LHCN-M2 (cell line): ENCODE measurements around the gene F12. TPM values are rescaled to one million over a fixed set of nuclear protein-coding genes. Genes with fewer than 3 reads are reported as not detected.
"Not testable (repeated sequence)": the region's sequence is repeated elsewhere in the genome, so short reads cannot be mapped to it uniquely, and the experiment has no call there.

Experiments
- DNase-seq: peaks from one replicate; pipeline ENCODE4 v3.0.0-alpha.2; 2012; ENCODE audit warnings: low read depth
- total RNA-seq: library from RNA; depleted of rRNA; stranded (reverse); fragments of >200 nt; gene quantifications from 2 replicates; pipeline ENCODE4 v1.2.3, GENCODE V29; 2014

Gene F12
- total RNA-seq, 1 experiment from 2014 or later, result 3.6 TPM

DNA sequence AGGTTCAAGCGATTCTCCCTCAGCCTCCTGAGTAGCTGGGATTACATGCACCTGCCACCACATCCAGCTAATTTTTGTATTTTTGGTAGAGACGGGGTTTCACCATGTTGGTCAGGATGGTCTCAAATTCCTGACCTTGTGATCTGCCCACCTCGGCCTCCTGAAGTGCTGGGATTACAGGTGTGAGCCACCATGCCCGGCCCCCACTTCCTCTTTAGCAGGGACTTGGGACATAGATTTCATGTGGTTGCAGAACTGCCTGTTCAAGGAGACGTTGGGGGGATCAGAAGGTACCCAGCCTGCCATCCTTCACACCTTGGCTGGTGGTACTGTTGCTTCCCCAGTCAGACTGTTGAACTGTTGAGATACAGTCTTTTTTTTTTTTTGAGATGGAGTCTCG, 7.7 kb upstream of the F12 start:
- DNase-seq, result not testable (repeated sequence)

DNA sequence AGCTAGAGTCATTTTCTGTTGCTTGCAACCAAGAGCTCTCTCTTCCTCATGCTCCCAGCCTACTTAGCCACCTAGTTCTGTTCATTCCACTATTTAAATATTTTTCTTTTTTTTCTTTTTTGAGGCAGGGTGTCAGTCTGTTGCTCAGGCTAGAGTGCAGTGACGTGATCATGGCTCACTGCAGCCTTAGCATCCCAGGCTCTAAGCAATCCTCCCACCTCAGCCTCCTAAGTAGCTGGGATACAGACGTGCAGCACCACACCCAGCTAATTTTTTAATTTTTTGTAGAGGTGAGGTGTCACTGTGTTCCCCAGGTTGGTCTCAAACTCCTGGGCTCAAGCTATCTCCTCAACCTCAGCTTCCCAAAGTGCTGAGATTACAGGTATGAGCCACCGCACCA, 5.1 kb upstream of the F12 start:
- DNase-seq, result no peak

DNA sequence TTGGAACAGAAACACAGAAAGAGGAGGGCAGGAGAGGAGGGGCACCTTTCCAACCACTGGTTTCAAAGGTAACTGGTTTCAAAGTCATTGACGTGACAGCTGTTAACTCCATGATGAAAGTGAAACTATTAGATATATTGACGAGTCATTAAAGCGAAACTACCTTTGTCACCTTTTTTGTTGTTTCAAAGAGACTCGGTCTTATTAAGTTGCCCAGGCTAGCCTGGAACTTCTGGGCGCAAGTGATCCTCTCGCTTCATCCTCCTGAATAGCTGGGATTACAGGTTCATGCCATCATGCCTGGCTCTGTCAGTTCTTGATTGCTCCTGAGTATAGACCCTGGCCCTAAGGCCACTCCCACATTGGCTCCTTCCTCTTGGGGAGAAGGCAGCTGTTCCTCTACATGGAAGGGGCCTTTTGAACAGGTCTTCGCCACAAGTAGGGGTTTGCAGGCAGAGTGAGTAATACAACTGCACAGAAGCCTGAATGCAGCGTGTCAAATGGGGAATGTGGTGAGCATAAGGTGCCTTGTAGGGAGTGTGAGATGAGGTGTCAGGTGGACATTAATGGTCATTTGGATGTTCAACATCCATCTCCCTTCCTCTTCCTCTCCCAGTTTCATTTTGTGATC, 3.4 kb upstream of the F12 start:
- DNase-seq, result no peak

DNA sequence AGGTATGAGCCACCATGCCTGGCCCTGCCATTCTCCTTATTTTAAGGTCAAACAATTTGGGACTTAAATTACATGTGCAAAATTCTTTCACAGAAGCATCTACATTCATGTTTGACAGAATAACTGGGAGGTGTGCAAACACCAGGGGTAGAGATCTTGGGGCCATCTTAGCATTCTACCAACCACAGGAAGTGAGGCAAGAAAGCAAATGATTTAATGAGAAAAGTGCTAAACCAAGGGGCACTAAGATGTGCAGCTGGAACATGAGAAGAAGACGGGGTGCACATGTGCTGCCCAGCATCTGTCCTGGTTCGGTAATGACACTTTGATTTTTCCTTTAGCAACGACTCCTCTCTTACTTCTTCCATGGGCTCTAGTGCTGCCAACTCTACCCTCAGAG, 1.2 kb upstream of the F12 start:
- no peak for DNase-seq

DNA sequence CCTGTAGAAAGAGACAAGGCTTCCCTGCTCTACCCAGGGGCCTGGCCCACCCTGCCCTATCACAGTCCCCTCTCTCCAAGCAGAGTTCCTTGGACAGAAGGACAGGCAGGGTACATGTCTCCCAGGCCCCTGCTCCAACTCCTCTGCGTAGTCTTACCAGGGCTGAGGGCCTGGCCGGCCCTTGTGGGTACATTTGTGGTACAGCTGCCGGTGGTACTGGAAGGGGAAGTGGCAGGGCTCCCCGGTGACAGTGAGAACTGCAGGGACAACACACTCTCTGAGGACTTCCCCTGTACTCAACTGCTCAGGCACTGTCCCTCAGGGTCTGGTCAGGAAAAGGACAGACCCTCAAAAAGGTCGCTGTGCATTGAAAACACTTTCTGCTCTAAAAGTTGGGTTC, 3.6 kb downstream of the F12 start:
- DNase-seq, result no peak

DNA sequence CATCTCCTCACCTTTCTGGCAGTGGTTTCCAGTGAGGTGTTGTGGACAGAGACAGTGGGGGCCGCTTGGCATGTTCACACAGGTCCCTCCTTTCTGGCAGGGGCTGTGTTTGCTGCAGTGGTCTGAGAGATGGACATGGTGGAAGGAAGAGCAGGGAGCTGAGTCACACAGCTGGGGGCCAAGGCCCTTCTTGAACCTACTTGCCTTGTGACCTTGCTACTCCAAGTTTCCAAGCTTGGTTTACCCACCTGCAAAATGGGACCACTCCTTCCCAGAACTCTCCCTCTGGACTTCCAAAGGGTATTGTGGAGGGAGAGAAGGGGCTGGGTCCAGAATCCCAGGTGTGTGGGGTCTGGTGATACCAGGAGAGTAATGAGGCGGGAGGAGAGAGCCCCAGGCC, 4.1 kb downstream of the F12 start:
- no peak for DNase-seq

DNA sequence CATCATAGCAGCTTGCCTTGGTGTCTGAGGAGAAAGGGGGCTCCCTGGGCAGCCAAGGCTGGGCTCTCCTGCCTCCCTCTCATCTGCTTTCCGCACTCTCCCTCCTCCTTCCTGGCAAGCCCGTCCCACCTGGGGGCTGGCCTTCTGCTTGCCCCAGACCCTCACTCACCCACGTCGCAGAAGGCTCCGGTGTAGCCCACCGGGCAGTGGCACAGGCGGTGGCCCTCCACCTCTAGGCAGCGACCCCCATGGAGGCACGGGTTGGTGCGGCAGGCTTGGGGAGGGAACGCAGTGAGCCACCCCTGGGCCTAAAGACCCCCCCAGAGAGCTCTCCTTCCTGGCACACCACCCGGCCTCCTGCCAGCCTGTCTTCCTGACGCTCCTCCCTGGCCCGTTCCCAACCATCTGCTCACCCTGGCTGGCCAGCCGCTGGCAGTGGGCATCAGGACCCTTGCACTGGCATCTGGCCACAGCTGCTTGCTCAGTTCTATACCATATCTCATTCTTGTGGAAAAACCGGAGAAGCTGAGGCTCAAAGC, 4.7 kb downstream of the F12 start:
- no peak for DNase-seq

DNA sequence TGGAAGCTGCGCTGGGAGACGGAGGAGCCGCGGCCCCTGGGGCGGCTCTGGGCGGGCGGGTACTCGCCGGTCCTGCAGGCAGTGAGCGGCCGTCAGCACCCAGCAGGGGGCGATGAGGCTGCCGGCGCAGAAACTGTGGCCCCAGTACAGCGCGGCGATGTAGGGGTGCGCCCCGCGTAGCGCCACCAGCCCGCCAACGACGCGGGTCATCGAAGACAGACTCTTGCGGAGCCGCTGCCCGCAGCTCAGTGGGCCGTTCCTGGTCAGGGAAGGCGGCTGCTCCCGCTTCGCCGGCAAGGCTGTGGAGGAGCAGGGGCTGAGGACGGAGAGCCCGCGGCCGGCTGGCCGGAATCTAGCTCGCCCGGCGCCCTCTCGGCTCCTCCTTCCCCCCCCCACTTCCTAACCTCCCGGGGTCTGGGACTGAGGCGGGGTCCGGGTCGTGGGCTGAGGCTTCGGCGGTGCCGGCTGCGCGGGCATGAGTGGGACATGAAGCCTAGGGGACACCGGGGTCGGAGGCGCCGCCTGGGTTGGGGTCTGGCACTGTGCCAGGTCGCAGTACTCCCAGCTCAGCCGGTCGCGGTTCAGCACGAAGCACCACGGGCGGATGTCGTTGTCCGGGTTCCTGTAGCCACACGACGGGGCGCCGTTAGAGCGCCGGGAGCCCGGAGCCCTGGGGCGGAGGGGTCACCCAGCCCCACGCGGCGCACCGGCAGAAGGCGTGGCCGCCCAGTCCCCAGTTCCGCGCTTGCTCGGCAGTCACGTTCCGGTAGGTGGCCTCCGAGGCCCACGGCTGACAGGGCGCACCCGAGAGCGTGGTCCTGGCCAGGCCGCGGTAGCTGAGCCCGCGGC, 5.3 kb downstream of the F12 start:
- peak; percentile 74 for DNase-seq

DNA sequence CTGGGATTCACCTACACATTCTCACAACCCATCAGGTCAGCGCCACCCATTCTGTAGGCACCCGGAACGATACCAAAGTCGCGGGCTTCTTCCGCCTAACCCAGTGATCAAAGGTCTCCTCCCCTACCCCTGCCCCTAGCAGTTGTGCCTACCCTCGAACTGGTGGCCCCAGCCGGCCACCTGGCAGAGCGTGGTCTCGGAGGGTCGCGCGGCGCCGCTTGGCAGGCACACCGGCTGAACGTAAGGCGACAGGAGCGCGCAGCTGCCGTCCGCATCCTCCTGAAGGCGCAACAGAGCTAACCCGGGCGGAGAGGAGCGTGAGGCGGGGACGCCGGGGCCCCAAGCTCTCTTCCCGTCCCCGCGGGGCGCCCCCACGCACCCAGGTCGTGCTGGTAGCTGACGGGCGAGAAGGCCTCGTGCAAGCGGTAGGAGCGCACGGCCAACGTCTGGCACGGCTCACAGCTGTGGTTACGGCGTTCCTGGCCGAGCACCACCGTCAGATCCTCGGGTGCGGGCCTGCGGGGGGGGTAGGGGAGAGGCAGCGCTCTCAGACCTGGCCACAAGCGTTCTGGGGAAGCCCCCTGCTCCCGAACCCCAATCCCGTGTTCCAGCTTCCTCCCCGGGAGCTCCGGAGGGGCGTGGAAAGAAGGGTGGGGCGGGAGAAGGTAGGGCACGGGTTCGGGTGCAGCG, 6.1 kb downstream of the F12 start:
- DNase-seq, result no peak

DNA sequence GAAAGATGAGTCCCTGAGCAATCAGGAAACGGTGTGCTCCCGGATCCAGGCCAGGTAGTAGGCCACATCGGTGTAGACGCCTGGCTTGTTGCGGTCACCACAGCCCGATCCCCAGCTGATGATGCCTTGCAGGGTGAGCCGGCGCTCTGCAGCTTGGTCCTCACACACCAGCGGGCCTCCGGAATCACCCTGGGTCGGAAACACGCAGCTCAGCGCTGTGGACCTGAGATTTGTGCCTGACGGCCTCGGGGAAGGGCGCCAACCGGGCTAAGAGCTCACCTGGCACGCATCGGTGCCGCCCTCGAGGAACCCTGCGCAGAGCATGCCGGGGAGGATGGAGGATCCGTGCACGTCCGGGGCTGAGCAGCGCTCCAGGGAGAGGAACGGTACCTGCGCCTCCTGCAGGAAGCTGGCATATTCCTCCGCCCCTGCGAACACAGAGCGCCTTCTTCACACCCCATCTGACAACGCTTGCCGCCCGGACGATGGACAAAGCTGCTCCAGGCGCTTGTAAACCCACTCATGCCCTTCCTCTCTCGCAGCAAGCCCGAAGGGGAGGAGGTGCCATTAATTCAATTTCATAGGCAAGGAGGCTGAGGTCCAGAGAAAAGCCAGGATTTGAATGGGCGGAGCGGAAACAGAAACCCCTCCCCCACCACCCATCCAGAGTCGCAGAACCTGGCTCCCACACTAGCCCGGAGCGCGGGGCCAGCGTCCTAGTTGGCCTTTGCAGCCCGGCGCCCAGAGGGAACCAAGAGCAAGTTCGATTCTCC, 6.9 kb downstream of the F12 start:
- peak; percentile 32 for DNase-seq

DNA sequence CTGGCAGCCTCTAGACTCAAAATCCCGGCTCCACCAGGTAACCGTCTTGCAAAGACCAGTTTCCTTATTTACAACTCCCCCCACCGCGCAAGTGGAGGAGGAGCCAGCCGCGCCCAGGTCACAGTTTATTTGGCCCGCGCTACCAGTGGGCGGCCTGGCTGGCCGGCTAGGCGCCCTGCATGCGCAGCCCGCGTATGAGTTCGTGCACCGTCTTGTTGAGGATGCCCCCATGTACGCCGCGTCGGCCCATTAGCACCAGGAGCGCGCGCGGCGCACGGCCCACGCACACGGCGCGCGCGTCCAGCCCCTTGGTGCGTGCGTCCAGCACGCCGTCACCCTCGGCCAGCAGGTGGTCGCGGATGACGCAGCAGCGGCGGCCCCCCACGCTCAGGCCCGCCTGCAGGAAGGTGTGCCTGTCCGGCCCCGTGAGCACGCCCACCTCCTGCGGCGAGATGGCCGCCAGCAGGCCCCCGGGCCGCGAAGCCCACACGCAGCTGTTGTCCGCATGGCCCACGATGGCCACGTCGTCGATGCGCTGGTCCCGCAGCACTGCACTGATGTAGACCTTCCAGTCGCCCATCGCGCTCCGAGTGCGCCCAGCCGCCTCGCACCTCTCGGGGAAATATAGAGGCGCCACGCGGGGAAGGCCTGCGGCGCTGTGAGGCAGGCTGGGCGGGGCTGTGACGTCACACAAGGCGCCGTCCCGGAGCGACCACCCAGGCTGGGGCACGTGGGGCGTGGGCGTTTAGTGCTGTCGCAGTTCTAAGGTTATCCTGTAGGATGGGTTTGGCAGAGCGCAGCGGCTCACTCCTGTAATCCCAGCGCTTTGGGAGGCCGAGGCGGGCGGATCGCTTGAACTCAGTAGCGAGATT, 9.1 kb downstream of the F12 start, which contains the start of gene PFN3:
TSS of gene PFN3 (minus strand) at position 665 of the 872 bp plus-strand sequence. CDS start at position 580, 85 bp downstream.
- no peak for DNase-seq

DNA sequence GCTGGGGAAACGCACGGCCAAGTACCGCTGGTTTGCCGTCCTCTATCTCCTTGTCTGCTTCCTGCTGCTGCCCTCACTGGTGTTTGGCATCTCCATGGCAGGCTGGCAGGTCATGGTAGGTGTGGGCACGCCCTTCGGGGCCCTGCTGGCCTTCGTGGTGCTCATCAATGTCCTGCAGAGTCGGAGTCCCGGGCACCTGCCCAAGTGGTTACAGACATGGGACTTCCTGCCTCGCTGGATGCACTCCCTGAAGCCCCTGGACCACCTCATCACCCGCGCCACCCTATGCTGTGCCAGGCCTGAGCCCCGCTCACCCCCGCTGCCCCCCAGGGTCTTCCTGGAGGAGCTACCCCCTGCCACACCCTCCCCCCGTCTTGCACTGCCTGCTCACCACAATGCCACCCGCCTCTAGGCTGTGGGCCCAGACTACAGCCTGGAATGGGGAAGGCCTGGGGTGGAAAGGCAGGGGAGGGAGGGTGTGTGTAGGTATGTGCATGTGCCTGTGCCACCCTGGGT, 11.4 kb downstream of the F12 start:
- DNase-seq, result no peak

DNA sequence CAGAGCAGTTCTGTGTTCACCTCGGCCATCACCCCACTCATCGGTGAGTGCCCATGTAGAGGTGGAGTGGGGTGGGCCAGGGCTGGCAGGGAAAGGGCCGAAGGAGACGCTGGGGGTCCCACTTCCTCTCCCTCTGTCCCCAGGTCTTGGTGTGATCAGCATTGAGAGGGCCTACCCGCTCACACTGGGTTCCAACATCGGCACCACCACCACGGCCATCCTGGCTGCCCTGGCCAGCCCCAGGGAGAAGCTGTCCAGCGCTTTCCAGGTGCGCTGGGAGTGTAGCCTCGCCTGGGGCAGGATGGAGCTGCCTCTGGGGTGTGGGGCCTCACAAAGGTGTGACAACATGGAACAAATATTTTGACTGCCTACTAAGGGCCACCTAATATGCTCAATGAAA, 12.6 kb downstream of the F12 start:
- no peak for DNase-seq

DNA sequence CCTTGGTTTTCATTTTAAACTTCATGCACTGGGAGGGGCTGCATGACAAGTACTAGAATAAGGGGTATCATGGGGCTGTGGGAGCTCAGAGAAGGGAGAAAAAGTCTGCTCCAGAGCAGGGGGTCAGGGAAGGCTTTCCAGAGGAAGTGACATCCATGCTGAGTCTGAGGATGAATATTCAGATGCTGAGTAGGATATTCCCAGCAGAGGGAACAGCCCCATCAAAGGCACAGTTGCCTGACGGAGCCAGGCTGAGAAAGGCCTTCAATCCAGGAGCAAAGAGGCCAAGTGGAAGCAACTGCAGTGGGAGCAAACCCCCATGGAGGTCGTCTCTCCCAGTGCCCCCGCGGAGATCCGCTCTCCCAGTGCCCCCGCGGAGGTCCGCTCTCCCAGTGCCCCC, 13.3 kb downstream of the F12 start:
- no peak for DNase-seq

DNA sequence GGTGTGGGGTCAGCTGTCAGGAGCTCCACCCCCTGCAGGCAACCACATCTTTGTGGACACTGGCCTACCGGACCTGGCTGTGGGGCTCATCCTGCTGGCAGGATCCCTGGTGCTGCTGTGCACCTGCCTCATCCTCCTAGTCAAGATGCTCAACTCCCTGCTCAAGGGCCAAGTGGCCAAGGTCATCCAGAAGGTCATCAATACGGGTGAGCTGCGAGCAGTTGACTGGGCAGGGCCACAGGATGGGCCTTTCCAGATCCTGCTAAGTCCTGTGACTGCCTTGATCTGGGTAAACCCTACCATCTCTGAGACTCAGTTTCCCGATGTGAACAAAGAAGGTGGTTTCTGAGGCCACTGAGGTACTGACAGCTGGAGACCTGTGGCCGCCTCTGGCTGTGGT, 15.4 kb downstream of the F12 start:
- no peak for DNase-seq

DNA sequence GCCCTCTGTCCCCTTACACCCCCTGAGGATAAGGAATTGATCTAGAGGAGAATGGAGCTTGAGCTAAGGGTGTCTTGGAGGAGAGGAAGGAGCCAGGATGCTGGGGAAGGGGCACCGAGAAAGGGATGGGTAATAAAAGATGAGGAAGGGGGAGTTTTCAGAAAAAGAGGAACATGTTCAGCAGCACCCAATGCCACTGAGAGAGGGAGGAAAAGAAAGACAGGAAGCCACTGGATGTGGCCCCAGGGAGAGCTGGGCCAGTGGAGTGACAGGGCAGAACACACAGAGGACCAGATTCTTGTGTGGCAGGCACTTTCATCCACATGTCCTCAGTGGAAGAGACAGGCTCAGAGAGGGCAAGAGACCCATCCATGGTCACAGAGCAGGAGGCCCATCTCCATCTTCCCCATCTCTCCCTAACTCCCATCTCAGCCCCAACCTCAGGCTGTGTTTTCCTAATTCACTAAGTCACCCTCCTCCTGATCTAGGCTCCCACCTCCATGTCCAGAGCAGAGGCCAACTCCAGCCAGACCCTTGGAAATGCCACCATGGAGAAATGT, 16.1 kb downstream of the F12 start:
- DNase-seq, result no peak

DNA sequence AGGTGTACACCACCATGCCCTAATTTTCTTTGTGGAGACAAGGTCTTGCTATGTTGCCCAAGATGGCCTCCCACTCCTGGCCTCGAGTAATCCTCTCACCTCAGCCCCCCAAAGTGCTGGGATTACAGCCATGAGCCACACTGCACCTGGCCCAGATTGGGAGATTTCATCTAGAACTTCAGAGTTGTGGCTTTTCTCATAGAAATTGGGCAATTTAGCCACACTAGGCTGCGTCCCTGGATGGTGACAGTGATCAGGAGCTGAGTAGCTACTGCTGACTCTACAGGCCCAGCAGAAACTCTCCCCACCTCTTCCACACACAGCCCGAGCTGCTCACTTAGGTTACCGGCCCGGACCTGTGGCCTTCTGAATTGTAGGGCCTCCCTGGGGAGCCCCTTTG, 16.6 kb downstream of the F12 start:
- no peak for DNase-seq

DNA sequence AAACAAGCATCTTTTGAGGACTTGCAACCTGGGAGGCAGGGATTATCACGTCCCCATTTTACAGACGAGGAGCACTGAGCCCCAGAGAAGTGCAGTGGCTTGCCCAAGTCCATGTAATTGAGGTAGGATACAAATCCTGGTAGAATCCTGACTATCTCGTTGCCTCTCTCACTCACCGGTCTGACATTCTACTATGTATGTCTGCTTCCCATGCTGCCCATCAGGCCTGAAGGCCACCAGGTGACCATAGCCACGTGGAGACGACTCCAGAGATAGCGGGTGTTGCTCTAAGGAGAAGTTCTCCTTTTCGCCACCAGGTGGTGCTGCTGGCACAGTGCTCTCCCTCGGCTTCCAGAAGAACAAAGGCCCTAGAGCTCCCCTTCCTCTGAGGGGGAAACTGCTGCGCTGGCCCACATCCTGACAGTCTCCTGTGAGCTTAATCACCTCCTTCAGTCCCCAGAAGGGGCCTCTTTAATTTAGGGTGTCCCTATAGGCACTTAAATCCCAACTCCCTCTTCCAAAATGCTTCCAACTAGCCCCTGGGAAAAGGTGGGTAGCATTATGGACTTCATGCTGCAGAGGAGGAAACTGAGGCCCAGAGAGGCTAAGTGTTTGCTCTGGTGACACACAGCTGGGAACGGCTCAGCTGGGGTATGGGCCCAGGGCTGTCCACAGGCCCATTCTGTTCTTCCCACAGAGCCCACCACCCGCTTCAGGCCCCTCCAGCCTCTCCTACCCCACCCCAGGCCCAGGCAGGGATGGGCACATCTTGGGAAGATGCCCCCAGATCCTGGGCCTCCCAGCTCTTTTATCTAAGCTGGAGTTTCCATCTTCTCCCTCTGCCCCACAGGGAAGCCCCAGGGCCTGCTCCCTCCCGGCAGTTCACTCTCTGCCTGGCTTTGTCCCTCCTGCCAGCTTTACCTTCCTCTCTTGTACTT, 18.7 kb downstream of the F12 start:
- DNase-seq, result peak; percentile 76
